Immature natural killer cell (primary cell): ENCODE data around the gene LCT. TPM values are rescaled to one million over a fixed set of nuclear protein-coding genes. Genes with fewer than 3 reads are reported as not detected.

Experiments
- DNase-seq, 3 donors: peaks; one replicate each; pipeline ENCODE4 v3.0.0; 2022; ENCODE audit warnings: mixed read lengths in 1 of 3
- H3K27ac Mint-ChIP-seq, 6 donors: one replicate each; pipeline ENCODE4 v1.8.0; 2020; ENCODE audit warnings: mixed read lengths in 6 of 6, mild to moderate bottlenecking in 5 of 6, inconsistent platforms in 4 of 6, moderate library complexity in 3 of 6
- H3K27me3 Mint-ChIP-seq, 3 donors: one replicate each; pipeline ENCODE4 v1.8.0; 2020 to 2021; ENCODE audit warnings: low read depth in 3 of 3, mild to moderate bottlenecking in 3 of 3, mixed read lengths in 3 of 3, moderate library complexity in 3 of 3, inconsistent platforms in 1 of 3
- H3K36me3 Mint-ChIP-seq, 3 donors: one replicate each; pipeline ENCODE4 v1.8.0; 2020; ENCODE audit warnings: mixed read lengths in 3 of 3, inconsistent platforms in 2 of 3, mild to moderate bottlenecking in 2 of 3
- H3K4me1 Mint-ChIP-seq, 2 donors: one replicate each; pipeline ENCODE4 v1.8.0; 2020; ENCODE audit warnings: inconsistent platforms in 2 of 2, mild to moderate bottlenecking in 2 of 2, mixed read lengths in 2 of 2, moderate library complexity in 1 of 2
- H3K4me3 Mint-ChIP-seq, 5 donors: one replicate each; pipeline ENCODE4 v1.8.0; 2020; ENCODE audit warnings: mild to moderate bottlenecking in 5 of 5, mixed read lengths in 5 of 5, inconsistent platforms in 3 of 5, moderate library complexity in 3 of 5
- H3K9me3 Mint-ChIP-seq, 6 donors: one replicate each; pipeline ENCODE4 v1.8.0; 2020; ENCODE audit warnings: mild to moderate bottlenecking in 6 of 6, mixed read lengths in 6 of 6, inconsistent platforms in 4 of 6, moderate library complexity in 3 of 6
- polyA plus RNA-seq, 3 donors: library from polyadenylated mRNA; unstranded; fragments of 300-500 nt; fragmentation: Illumina TruSeq; gene quantifications; one replicate each; pipeline ENCODE4 v1.2.3, GENCODE V29; 2021

Gene LCT
- polyA plus RNA-seq, 3 donors from 2014 or later: not detected

DNA sequence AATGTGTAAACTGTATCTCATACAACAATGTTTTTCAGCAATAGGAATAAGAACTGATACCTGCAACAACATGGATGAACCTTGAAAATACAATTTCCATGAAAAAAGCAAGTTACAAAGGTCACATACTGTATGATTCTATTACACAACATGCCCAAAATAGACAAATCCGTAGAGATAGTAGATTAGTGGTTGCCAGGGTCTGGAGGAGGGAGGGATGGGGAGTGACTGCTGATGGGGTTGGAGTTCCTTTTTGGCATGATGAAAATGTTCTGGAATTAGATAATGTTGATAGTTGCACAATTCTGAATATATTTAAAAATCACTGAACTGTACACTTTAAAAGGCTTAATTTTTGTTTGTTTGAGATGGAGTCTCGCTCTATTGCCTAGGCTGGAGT is 61.6 kb downstream of the LCT start:
- Mint-ChIP-seq H3K27ac (no peak overlapping the region), H3K9me3 (no peaks in the 10 kb centered on the region), H3K36me3 (peaks cover 18 to 43% (median 23%) of the 10 kb centered on the region in 3 donors), H3K4me3 (no peak overlapping the region), H3K4me1 (peaks cover 0 to 1% of the 10 kb centered on the region in 2 donors), H3K27me3 (peaks cover 0 to 3% (median 0%) of the 10 kb centered on the region in 3 donors)
- DNase-seq: no peak

- DNase-seq: no peak
- Mint-ChIP-seq H3K27ac (no peak overlapping the region), H3K4me1 (peaks cover 0 to 6% of the 10 kb centered on the region in 2 donors), H3K4me3 (no peak overlapping the region), H3K36me3 (peaks cover 26 to 53% (median 29%) of the 10 kb centered on the region in 3 donors), H3K9me3 (no peaks in the 10 kb centered on the region), H3K27me3 (peaks cover 0 to 3% (median 0%) of the 10 kb centered on the region in 3 donors)
Observed at GRCh38 chr2:135773917-135774316, 63.1 kb downstream of the LCT start.

DNA sequence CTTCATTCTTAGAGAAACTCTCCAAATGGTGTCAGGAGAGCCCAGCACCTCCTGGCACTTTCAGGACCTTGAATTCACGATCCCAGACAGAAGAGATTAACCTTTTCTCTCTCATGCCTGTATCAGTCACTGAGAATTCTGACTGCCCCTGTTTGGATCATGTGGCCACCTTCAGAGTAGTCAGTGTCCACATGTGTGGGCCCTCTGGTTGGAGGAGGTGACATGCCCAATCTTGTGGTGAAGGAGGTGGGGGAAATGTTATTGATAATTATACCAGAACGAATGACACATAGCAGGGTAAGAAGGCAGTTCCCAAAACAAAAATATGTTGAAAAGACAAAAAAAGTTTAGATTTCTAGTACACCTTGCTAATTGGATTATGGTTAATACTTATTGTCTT is 63.7 kb downstream of the LCT start:
- no peak for DNase-seq
- H3K4me3 Mint-ChIP-seq: no peak overlapping the region
- H3K27me3 Mint-ChIP-seq: peaks cover 0 to 3% (median 0%) of the 10 kb centered on the region in 3 donors
- peaks cover 26 to 51% (median 27%) of the 10 kb centered on the region in 3 donors for H3K36me3 Mint-ChIP-seq
- H3K9me3 Mint-ChIP-seq: no peaks in the 10 kb centered on the region
- peak overlapping the region in 1 of 6 donors; percentile 62 for H3K27ac Mint-ChIP-seq
- peaks cover 0 to 6% of the 10 kb centered on the region in 2 donors for H3K4me1 Mint-ChIP-seq

GRCh38 chr2:135768863-135769262 is 68.1 kb downstream of the LCT start:
- Mint-ChIP-seq H3K27me3 (no peaks in the 10 kb centered on the region), H3K9me3 (no peaks in the 10 kb centered on the region), H3K27ac (no peak overlapping the region), H3K4me1 (peaks cover 2 to 12% of the 10 kb centered on the region in 2 donors), H3K36me3 (peaks cover 20 to 37% (median 28%) of the 10 kb centered on the region in 3 donors), H3K4me3 (no peak overlapping the region)
- no peak for DNase-seq

DNA sequence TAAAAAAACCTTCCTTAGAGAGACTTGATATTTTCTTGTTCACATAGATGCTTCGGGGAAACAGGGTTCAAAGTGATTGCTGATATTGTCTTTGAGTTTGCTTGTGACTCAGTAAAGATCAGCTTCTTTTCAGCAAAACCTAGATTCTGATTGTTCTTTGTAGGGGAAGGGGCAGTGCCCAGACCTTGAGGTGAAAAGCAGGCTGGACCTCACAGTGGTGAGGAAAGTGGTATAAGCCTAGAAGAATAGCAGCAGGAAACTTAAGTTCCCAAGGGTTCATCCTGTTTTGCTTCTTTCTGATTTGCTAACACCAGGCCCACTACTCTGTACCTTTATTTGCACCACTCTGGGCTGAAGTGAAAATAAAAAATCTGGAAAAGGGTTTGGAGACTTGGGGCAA is 74.5 kb downstream of the LCT start:
- Mint-ChIP-seq H3K36me3 (peaks cover 21 to 34% (median 26%) of the 10 kb centered on the region in 3 donors), H3K9me3 (no peaks in the 10 kb centered on the region), H3K27me3 (no peaks in the 10 kb centered on the region), H3K4me3 (no peak overlapping the region), H3K27ac (no peak overlapping the region), H3K4me1 (peaks cover 2 to 18% of the 10 kb centered on the region in 2 donors)
- no peak for DNase-seq

GRCh38 chr2:135762022-135762421 is 75.0 kb downstream of the LCT start:
- Mint-ChIP-seq H3K4me3 (no peak overlapping the region), H3K27me3 (no peaks in the 10 kb centered on the region), H3K9me3 (peaks cover 0 to 5% (median under 1%) of the 10 kb centered on the region in 6 donors), H3K27ac (no peak overlapping the region), H3K4me1 (peaks cover 0 to 18% of the 10 kb centered on the region in 2 donors), H3K36me3 (peaks cover 22 to 36% (median 27%) of the 10 kb centered on the region in 3 donors)
- no peak for DNase-seq

DNA sequence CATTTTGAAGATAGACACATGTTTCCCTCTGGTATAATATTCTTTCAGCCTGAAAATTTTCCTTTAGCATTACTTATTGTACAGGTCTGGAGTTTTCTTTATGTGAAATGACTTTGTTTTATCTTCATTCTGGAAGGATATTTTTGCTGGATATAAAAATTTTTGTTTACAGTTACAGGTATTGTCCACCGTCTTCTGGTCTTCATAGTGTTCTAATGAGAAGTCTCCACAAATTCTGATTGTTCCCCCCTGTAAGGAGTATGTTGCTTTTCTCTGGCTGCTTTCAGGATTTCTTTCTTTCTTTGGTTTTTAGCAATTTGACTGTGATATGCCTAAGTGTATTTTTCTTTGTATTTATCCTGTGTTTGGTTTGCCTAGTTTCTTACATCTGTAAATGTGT is 80.3 kb downstream of the LCT start:
- Mint-ChIP-seq H3K9me3 (peaks cover 0 to 14% (median 7%) of the 10 kb centered on the region in 6 donors), H3K27me3 (no peaks in the 10 kb centered on the region), H3K36me3 (peaks cover 36 to 51% (median 44%) of the 10 kb centered on the region in 3 donors), H3K4me3 (no peak overlapping the region), H3K27ac (no peak overlapping the region), H3K4me1 (peaks cover 0 to 5% of the 10 kb centered on the region in 2 donors)
- no peak for DNase-seq

DNA sequence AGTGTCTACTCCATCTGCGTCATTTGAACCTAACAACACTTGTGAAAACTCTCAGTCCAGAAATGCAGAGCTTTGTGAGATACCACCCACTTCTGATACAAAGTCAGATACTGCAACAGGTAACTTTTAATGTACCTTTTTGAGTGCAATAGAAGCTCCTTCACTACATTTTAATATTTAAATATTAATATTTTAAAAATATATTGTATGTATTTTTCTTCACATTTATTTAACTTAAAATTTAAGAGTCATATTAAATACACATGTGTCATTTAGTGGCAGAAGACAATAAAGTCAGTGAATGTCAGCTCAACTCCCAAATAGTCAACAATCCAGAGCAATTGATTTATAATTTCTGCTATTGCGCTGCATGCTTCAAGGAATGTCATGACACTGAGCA is 81.4 kb downstream of the LCT start:
- peaks cover 30 to 51% (median 44%) of the 10 kb centered on the region in 3 donors for H3K36me3 Mint-ChIP-seq
- DNase-seq: no peak

GRCh38 chr2:135745545-135745944 is 91.4 kb downstream of the LCT start:
- Mint-ChIP-seq H3K27me3 (peaks cover 3 to 6% (median 4%) of the 10 kb centered on the region in 3 donors), H3K27ac (peak overlapping the region in 2 of 6 donors; percentile 70 to 95), H3K9me3 (no peaks in the 10 kb centered on the region), H3K36me3 (peaks cover 5 to 16% (median 14%) of the 10 kb centered on the region in 3 donors), H3K4me1 (peaks cover 49 to 76% of the 10 kb centered on the region in 2 donors), H3K4me3 (no peak overlapping the region)
- DNase-seq: no peak

More for the DNA sequence above, 81.4 kb downstream of the LCT start:
- H3K27me3 Mint-ChIP-seq: no peaks in the 10 kb centered on the region
- no peak overlapping the region for H3K4me3 Mint-ChIP-seq
- H3K4me1 Mint-ChIP-seq: peaks cover 0 to 4% of the 10 kb centered on the region in 2 donors
- peaks cover 0 to 14% (median 7%) of the 10 kb centered on the region in 6 donors for H3K9me3 Mint-ChIP-seq
- no peak overlapping the region for H3K27ac Mint-ChIP-seq

DNA sequence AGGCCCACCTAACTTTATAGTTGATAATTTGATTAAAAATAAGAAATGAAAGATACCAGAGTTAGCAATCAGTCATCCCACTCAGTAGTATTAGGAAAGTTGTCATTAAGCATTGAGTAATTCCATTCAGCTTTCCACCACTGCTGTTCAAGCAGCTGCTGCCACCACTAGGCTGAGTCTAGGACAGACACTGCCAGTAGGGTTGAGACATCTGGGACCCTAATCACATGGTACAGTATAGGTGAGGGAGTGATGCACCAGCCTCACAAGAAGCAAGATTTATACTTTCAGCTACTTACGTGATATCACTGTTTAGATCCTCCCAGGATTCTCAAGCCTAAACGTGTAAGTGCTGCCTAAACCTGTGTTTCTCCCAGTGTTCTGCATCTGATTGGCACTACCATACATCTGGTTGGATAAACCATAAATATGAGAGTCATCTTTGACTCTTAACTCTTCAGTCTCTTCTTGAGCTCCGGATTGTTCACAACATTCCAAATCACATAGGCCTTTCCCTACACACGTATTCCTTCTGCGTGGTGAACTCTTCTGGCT is 92.1 kb downstream of the LCT start:
- H3K4me3 Mint-ChIP-seq: peak overlapping the region in 4 of 5 donors; percentile 27 to 60 (median 31)

DNA sequence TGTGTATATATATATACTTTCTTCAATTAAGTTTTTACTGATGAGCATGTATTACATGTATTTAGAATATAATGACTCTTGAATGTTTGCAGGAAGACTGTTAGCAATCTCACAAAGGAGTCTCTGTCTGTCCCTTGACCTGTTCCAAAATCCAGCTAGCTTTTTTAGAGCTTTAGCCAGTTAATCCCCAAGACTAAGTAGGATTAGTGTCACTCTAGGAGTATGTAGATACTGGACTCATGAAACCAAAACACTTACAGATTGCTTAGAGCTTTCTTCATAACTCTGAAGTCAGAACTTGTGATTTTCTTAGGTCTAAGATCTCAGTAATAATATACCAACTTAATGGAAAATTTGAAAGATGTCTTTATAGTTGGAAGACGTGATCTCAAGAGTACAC is 93.1 kb downstream of the LCT start:
- Mint-ChIP-seq H3K27ac (peak overlapping the region; percentile 3 to 95 (median 50)), H3K4me1 (peaks cover 47 to 63% of the 10 kb centered on the region in 2 donors), H3K36me3 (peaks cover under 1 to 8% (median 4%) of the 10 kb centered on the region in 3 donors), H3K4me3 (peak overlapping the region in 4 of 5 donors; percentile 2 to 60 (median 26)), H3K9me3 (no peaks in the 10 kb centered on the region), H3K27me3 (peaks cover 3 to 6% (median 4%) of the 10 kb centered on the region in 3 donors)
- no peak for DNase-seq

More for the DNA sequence above, 92.1 kb downstream of the LCT start:
- H3K9me3 Mint-ChIP-seq: no peaks in the 10 kb centered on the region
- H3K27me3 Mint-ChIP-seq: peaks cover 3 to 6% (median 4%) of the 10 kb centered on the region in 3 donors
- no peak for DNase-seq
- peak overlapping the region in 5 of 6 donors; percentile 20 to 95 (median 32) for H3K27ac Mint-ChIP-seq
- peaks cover 5 to 14% (median 14%) of the 10 kb centered on the region in 3 donors for H3K36me3 Mint-ChIP-seq
- H3K4me1 Mint-ChIP-seq: peaks cover 49 to 73% of the 10 kb centered on the region in 2 donors

- Mint-ChIP-seq H3K36me3 (peaks cover 0 to 7% (median 0%) of the 10 kb centered on the region in 3 donors), H3K9me3 (no peaks in the 10 kb centered on the region), H3K4me3 (peak overlapping the region; percentile 91 to 97 (median 93)), H3K27me3 (peaks cover 3 to 6% (median 4%) of the 10 kb centered on the region in 3 donors), H3K27ac (peak overlapping the region; percentile 94 to 99 (median 97)), H3K4me1 (peaks cover 47 to 53% of the 10 kb centered on the region in 2 donors)
- peak; percentile 54 to 57 (median 55) for DNase-seq
Observed at GRCh38 chr2:135742325-135742757, 94.6 kb downstream of the LCT start.

- no peaks in the 10 kb centered on the region for H3K9me3 Mint-ChIP-seq
- peak within 1 kb of the TSS; percentile 94 to 99 (median 97) for H3K27ac Mint-ChIP-seq
- H3K36me3 Mint-ChIP-seq: peaks cover 0 to 5% (median 0%) of the 10 kb centered on the region in 3 donors
- H3K4me1 Mint-ChIP-seq: peaks cover 44 to 46% of the 10 kb centered on the region in 2 donors
- peaks cover 3 to 6% (median 4%) of the 10 kb centered on the region in 3 donors for H3K27me3 Mint-ChIP-seq
- DNase-seq: peak; percentile 88 to 92 (median 90)
- peak within 1 kb of the TSS; percentile 91 to 97 (median 93) for H3K4me3 Mint-ChIP-seq
Observed at GRCh38 chr2:135741395-135742324, 95.3 kb downstream of the LCT start, which contains the start of gene UBXN4. Gene UBXN4, plus strand, starts transcription at chr2:135741855. Its CDS starts 75 bp downstream, at chr2:135741930.
